NCI-H2171 treated with DMSO at 0.1 percent for 48 hours (cell line): ENCODE measurements around the gene KHSRP.
"Not testable (repeated sequence)": the region's sequence is repeated elsewhere in the genome, so short reads cannot be mapped to it uniquely, and the experiment has no call there.

ENCODE experiments used
- DNase-seq: peaks from one replicate; lab custom pipeline; 2025; lab: John Stamatoyannopoulos, UW

The KHSRP gene

GRCh38 chr19:6417713-6418561, 6.7 kb downstream of the KHSRP start:
- DNase-seq, result no peak

- no peak for DNase-seq
These were observed 7.8 kb downstream of the KHSRP start for GRCh38 chr19:6416658-6417405.

GRCh38 chr19:6415591-6416190, 8.9 kb downstream of the KHSRP start:
- no peak for DNase-seq

GRCh38 chr19:6414793-6415590, 9.6 kb downstream of the KHSRP start:
- DNase-seq, result no peak

GRCh38 chr19:6413721-6414643, 10.6 kb downstream of the KHSRP start:
- DNase-seq, result no peak

GRCh38 chr19:6413291-6413690, 11.3 kb downstream of the KHSRP start:
- DNase-seq, result no peak

- peak; percentile 16 for DNase-seq
These were observed 12.0 kb downstream of the KHSRP start for GRCh38 chr19:6412447-6413091.

GRCh38 chr19:6412061-6412446, 12.6 kb downstream of the KHSRP start:
- DNase-seq, result no peak

GRCh38 chr19:6409346-6409745, 15.3 kb downstream of the KHSRP start:
- DNase-seq, result no peak

- DNase-seq, result no peak
These were observed 18.2 kb downstream of the KHSRP start for GRCh38 chr19:6406401-6406800.

GRCh38 chr19:6402837-6403608, 21.6 kb downstream of the KHSRP start:
- DNase-seq, result no peak

GRCh38 chr19:6402058-6402457, 22.6 kb downstream of the KHSRP start:
- no peak for DNase-seq

GRCh38 chr19:6400062-6400944, 24.3 kb downstream of the KHSRP start:
- not testable (repeated sequence) for DNase-seq

GRCh38 chr19:6396305-6396704, 28.3 kb downstream of the KHSRP start:
- DNase-seq, result no peak

GRCh38 chr19:6394831-6395230, 29.8 kb downstream of the KHSRP start:
- DNase-seq, result no peak

- no peak for DNase-seq
These were observed 30.6 kb downstream of the KHSRP start for GRCh38 chr19:6393983-6394412.

- DNase-seq, result peak; percentile 95
These were observed 31.3 kb downstream of the KHSRP start, which contains the start of gene GTF2F1 for GRCh38 chr19:6393074-6393982. Gene GTF2F1 (minus strand): TSS chr19:6393164. CDS start chr19:6392995, 169 bp downstream.
